ENCODE results near the gene POLA2. TPM values are rescaled to one million over a fixed set of nuclear protein-coding genes. Genes with fewer than 3 reads are reported as not detected.
A peak's percentile ranks its signal among the peaks of the same experiment; 100 is the strongest.

The POLA2 gene
- 10 to 100 TPM in 2 of 4 donors, 1 to 10 TPM in 2; 7.7 to 18.5 (median 13.2) TPM for total RNA-seq

GRCh38 chr11:65261591-65262380 lies at the start of gene POLA2:
Gene POLA2, plus strand, starts transcription at chr11:65261962. Its CDS starts 331 bp downstream, at chr11:65262293.
- H3K4me3 ChIP-seq = peak within 1 kb of the TSS; percentile 74 to 76
- peak within 1 kb of the TSS; percentile 85 to 95 (median 92) for H3K27ac ChIP-seq
- TF ChIP-seq, protein P1, sequence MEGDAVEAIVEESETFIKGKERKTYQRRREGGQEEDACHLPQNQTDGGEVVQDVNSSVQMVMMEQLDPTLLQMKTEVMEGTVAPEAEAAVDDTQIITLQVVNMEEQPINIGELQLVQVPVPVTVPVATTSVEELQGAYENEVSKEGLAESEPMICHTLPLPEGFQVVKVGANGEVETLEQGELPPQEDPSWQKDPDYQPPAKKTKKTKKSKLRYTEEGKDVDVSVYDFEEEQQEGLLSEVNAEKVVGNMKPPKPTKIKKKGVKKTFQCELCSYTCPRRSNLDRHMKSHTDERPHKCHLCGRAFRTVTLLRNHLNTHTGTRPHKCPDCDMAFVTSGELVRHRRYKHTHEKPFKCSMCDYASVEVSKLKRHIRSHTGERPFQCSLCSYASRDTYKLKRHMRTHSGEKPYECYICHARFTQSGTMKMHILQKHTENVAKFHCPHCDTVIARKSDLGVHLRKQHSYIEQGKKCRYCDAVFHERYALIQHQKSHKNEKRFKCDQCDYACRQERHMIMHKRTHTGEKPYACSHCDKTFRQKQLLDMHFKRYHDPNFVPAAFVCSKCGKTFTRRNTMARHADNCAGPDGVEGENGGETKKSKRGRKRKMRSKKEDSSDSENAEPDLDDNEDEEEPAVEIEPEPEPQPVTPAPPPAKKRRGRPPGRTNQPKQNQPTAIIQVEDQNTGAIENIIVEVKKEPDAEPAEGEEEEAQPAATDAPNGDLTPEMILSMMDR (IDR thresholded peaks at IDR 0.05) = peak in 1 of 4 experiments; percentile 16
- TF ChIP-seq POLR2AphosphoS5 (IDR thresholded peaks at IDR 0.05) = peak; percentile 93
- TF ChIP-seq POLR2A (IDR thresholded peaks at IDR 0.05) = peak; percentile 85 to 89
- TF ChIP-seq EP300 (IDR thresholded peaks at IDR 0.05) = no peak
- peak; percentile 97 for ATAC-seq
- peaks cover 4 to 22% (median 9%) of the 10 kb centered on the region in 3 donors for H3K4me1 ChIP-seq
- peaks cover 0 to 13% of the 10 kb centered on the region in 2 donors for H3K36me3 ChIP-seq
- H3K9me3 ChIP-seq = no peaks in the 10 kb centered on the region
- H3K27me3 ChIP-seq = no peaks in the 10 kb centered on the region
- 0 to 2% methylated on average over 11 to 12 of the region's 66 CpGs for WGBS, 2 donors (ENCODE audit: low coverage in 1 of 2)

DNA sequence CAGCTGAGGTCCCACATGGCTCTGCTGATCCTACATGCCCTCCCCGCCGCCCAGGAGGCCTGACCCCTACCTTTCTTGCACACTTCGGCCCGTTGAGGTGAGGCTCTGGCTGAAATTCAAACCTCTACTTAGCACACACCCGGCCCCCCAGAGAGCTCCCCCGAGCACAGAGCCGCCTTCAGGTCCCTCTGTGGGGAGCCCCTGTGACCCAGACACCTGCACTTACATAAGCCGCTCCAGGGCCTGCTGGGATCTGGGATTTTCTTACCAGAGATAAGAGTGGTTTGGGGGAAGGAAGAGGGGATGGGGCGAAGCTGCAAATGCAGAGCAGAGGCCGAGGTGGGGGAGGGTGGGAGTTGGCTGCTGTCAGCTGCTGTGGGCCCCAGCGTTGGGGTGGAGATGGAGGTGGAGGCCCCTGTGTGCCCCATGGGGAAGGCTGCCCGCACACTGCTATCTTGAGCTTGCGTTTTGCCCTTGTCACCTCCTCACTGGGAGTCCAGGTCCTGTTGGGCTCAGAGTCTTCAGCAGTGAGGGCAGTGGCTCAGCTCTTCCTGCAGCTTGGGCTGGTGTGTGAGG lies 49.4 kb upstream of the POLA2 start:
- no CpG with 5 or more reads among the region's 13 CpGs for WGBS, 2 donors (ENCODE audit: low coverage in 1 of 2)
- no peaks in the 10 kb centered on the region for H3K9me3 ChIP-seq
- ATAC-seq = no peak
- H3K4me3 ChIP-seq = no peak overlapping the region
- peaks cover 0 to 50% of the 10 kb centered on the region in 2 donors for H3K36me3 ChIP-seq
- H3K27ac ChIP-seq = no peak overlapping the region
- TF ChIP-seq POLR2A (IDR thresholded peaks at IDR 0.05) (no peak), POLR2AphosphoS5 (IDR thresholded peaks at IDR 0.05) (no peak), EP300 (IDR thresholded peaks at IDR 0.05) (no peak)
- TF ChIP-seq, protein P1 (IDR thresholded peaks at IDR 0.05) = no peak
- H3K27me3 ChIP-seq = no peaks in the 10 kb centered on the region
- H3K4me1 ChIP-seq = no peaks in the 10 kb centered on the region

GRCh38 chr11:65213322-65214211 lies 48.2 kb upstream of the POLA2 start:
- no peak overlapping the region for H3K27ac ChIP-seq
- no peaks in the 10 kb centered on the region for H3K9me3 ChIP-seq
- 12% methylated on average over 8 of the region's 26 CpGs; no CpG with 5 or more reads in 1 of the 2 donors for WGBS, 2 donors (ENCODE audit: low coverage in 1 of 2)
- TF ChIP-seq, protein P1 (IDR thresholded peaks at IDR 0.05) = no peak
- TF ChIP-seq POLR2AphosphoS5 (IDR thresholded peaks at IDR 0.05) (no peak), POLR2A (IDR thresholded peaks at IDR 0.05) (no peak), EP300 (IDR thresholded peaks at IDR 0.05) (no peak)
- no peaks in the 10 kb centered on the region for H3K27me3 ChIP-seq
- peaks cover 0 to 38% of the 10 kb centered on the region in 2 donors for H3K36me3 ChIP-seq
- ATAC-seq = no peak
- no peaks in the 10 kb centered on the region for H3K4me1 ChIP-seq
- no peak overlapping the region for H3K4me3 ChIP-seq

DNA sequence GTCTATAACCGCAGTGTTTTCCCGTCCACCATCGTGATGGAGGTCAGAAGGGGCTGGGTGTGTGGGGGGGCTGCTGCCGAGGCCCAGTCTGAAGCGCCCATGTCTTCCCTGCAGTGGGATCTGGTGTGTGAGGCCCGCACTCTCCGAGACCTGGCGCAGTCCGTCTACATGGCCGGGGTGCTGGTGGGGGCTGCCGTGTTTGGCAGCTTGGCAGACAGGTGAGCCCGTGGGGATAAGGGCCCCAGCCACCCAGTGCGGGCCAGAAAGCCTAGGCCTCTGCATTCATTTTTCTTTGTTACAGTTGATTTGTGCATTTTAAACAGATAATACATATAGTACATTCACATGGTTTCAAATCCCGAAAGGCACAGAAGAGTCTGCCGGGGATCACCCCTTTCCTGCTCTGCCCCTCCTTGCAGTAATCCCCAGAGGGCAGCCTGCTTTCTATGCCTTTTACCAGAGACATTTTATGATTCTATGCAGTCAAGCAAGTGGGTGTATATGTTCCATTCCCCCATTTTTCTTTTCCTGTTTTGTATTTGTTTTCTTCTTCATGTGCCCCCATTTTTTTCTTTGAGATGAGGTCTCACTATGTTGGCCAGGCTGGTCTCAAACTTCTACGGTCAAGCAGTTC lies 47.4 kb upstream of the POLA2 start:
- ATAC-seq = no peak
- TF ChIP-seq POLR2AphosphoS5 (IDR thresholded peaks at IDR 0.05) = no peak
- no peak for TF ChIP-seq POLR2A (IDR thresholded peaks at IDR 0.05)
- TF ChIP-seq, protein P1 (IDR thresholded peaks at IDR 0.05) = no peak
- no peak for TF ChIP-seq EP300 (IDR thresholded peaks at IDR 0.05)
- Histone ChIP-seq H3K4me1 (no peaks in the 10 kb centered on the region), H3K27ac (no peak overlapping the region), H3K9me3 (no peaks in the 10 kb centered on the region), H3K27me3 (no peaks in the 10 kb centered on the region), H3K36me3 (peaks cover 0 to 30% of the 10 kb centered on the region in 2 donors), H3K4me3 (no peak overlapping the region)
- WGBS, 2 donors (ENCODE audit: low coverage in 1 of 2) = 79% methylated on average over 2 to 3 of the region's 16 CpGs
